ENCODE data around the gene HNRNPH3.

The HNRNPH3 gene

GRCh38 chr10:68345621-68346020 is 13.8 kb downstream of the HNRNPH3 start:
- no peaks in the 10 kb centered on the region for H3K4me1 ChIP-seq (ENCODE audit: control insufficient read depth, insufficient read depth, low read length, poor library complexity, severe bottlenecking)
- H3K9me3 ChIP-seq (ENCODE audit: control insufficient read depth, low read length): no peaks in the 10 kb centered on the region
- no peak overlapping the region for H3K4me3 ChIP-seq (ENCODE audit: insufficient read depth, low read depth, low read length, poor library complexity, severe bottlenecking)
- H3K36me3 ChIP-seq (ENCODE audit: control insufficient read depth, insufficient read depth, low read length): peaks cover 54% of the 10 kb centered on the region
- no peak for DNase-seq
- no peak overlapping the region for H3K27ac ChIP-seq (ENCODE audit: insufficient read depth, low read length, poor library complexity, severe bottlenecking)
- no peaks in the 10 kb centered on the region for H3K27me3 ChIP-seq (replicated peaks; ENCODE audit: control insufficient read depth, insufficient read depth, low read length, poor library complexity, severe bottlenecking)

- no peaks in the 10 kb centered on the region for H3K9me3 ChIP-seq (ENCODE audit: control insufficient read depth, low read length)
- H3K4me3 ChIP-seq (ENCODE audit: insufficient read depth, low read depth, low read length, poor library complexity, severe bottlenecking): no peak overlapping the region
- no peak overlapping the region for H3K27ac ChIP-seq (ENCODE audit: insufficient read depth, low read length, poor library complexity, severe bottlenecking)
- no peak for DNase-seq
- no peaks in the 10 kb centered on the region for H3K4me1 ChIP-seq (ENCODE audit: control insufficient read depth, insufficient read depth, low read length, poor library complexity, severe bottlenecking)
- peaks cover 43% of the 10 kb centered on the region for H3K36me3 ChIP-seq (ENCODE audit: control insufficient read depth, insufficient read depth, low read length)
- no peaks in the 10 kb centered on the region for H3K27me3 ChIP-seq (replicated peaks; ENCODE audit: control insufficient read depth, insufficient read depth, low read length, poor library complexity, severe bottlenecking)
Measured at GRCh38 chr10:68346774-68347173, 14.9 kb downstream of the HNRNPH3 start.

GRCh38 chr10:68348265-68348741 is 16.4 kb downstream of the HNRNPH3 start:
- Histone ChIP-seq H3K27me3 (replicated peaks; ENCODE audit: control insufficient read depth, insufficient read depth, low read length, poor library complexity, severe bottlenecking) (no peaks in the 10 kb centered on the region), H3K36me3 (ENCODE audit: control insufficient read depth, insufficient read depth, low read length) (peaks cover 34% of the 10 kb centered on the region), H3K4me3 (ENCODE audit: insufficient read depth, low read depth, low read length, poor library complexity, severe bottlenecking) (no peak overlapping the region), H3K9me3 (ENCODE audit: control insufficient read depth, low read length) (no peaks in the 10 kb centered on the region), H3K27ac (ENCODE audit: insufficient read depth, low read length, poor library complexity, severe bottlenecking) (no peak overlapping the region), H3K4me1 (ENCODE audit: control insufficient read depth, insufficient read depth, low read length, poor library complexity, severe bottlenecking) (no peaks in the 10 kb centered on the region)
- peak in 2 of 3 donors; percentile 8 to 32 for DNase-seq

DNA sequence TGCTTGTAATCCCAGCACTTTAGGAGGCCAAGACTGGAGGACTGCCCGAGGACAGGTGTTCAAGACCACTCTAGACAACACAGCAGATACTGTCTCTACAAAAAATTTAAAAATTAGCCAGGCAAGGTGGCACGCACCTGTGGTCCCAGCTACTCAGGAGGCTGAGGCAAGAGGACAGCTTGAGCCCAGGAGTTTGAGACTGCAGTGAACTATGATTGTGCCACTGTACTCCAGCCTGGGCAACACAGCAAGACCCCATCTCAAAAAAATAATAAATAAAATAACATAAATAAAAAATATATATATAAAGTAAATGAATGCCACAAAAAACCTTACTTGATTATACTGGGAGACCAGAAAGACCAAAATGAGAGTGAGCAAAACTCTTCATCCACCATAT is 21.7 kb downstream of the HNRNPH3 start:
- H3K4me1 ChIP-seq (ENCODE audit: control insufficient read depth, insufficient read depth, low read length, poor library complexity, severe bottlenecking): no peaks in the 10 kb centered on the region
- no peak for DNase-seq
- H3K27me3 ChIP-seq (replicated peaks; ENCODE audit: control insufficient read depth, insufficient read depth, low read length, poor library complexity, severe bottlenecking): no peaks in the 10 kb centered on the region
- no peak overlapping the region for H3K27ac ChIP-seq (ENCODE audit: insufficient read depth, low read length, poor library complexity, severe bottlenecking)
- H3K9me3 ChIP-seq (ENCODE audit: control insufficient read depth, low read length): no peaks in the 10 kb centered on the region
- H3K4me3 ChIP-seq (ENCODE audit: insufficient read depth, low read depth, low read length, poor library complexity, severe bottlenecking): no peak overlapping the region
- peaks cover 6% of the 10 kb centered on the region for H3K36me3 ChIP-seq (ENCODE audit: control insufficient read depth, insufficient read depth, low read length)

DNA sequence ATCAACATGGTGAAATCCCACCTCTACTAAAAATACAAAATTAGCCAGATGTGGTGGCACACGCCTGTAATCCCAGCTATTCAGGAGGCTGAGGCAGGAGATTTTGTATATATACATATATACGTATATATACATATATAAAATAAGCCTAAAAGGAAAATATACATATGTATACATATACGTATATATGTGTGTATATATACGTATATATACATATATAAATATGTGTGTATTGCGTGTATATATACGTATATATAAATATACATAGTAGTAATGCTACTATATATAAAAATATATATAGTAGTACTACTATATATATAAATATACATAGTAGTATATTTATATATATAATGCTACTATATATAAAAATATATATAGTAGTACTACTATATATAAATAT is 27.3 kb downstream of the HNRNPH3 start:
- H3K4me1 ChIP-seq (ENCODE audit: control insufficient read depth, insufficient read depth, low read length, poor library complexity, severe bottlenecking): no peaks in the 10 kb centered on the region
- no peaks in the 10 kb centered on the region for H3K27me3 ChIP-seq (replicated peaks; ENCODE audit: control insufficient read depth, insufficient read depth, low read length, poor library complexity, severe bottlenecking)
- H3K27ac ChIP-seq (ENCODE audit: insufficient read depth, low read length, poor library complexity, severe bottlenecking): no peak overlapping the region
- DNase-seq: no peak
- peaks cover 4% of the 10 kb centered on the region for H3K36me3 ChIP-seq (ENCODE audit: control insufficient read depth, insufficient read depth, low read length)
- H3K9me3 ChIP-seq (ENCODE audit: control insufficient read depth, low read length): no peaks in the 10 kb centered on the region
- no peak overlapping the region for H3K4me3 ChIP-seq (ENCODE audit: insufficient read depth, low read depth, low read length, poor library complexity, severe bottlenecking)

- peaks cover 4% of the 10 kb centered on the region for H3K36me3 ChIP-seq (ENCODE audit: control insufficient read depth, insufficient read depth, low read length)
- no peak overlapping the region for H3K27ac ChIP-seq (ENCODE audit: insufficient read depth, low read length, poor library complexity, severe bottlenecking)
- no peaks in the 10 kb centered on the region for H3K27me3 ChIP-seq (replicated peaks; ENCODE audit: control insufficient read depth, insufficient read depth, low read length, poor library complexity, severe bottlenecking)
Measured at GRCh38 chr10:68362590-68362989, 30.7 kb downstream of the HNRNPH3 start.

DNA sequence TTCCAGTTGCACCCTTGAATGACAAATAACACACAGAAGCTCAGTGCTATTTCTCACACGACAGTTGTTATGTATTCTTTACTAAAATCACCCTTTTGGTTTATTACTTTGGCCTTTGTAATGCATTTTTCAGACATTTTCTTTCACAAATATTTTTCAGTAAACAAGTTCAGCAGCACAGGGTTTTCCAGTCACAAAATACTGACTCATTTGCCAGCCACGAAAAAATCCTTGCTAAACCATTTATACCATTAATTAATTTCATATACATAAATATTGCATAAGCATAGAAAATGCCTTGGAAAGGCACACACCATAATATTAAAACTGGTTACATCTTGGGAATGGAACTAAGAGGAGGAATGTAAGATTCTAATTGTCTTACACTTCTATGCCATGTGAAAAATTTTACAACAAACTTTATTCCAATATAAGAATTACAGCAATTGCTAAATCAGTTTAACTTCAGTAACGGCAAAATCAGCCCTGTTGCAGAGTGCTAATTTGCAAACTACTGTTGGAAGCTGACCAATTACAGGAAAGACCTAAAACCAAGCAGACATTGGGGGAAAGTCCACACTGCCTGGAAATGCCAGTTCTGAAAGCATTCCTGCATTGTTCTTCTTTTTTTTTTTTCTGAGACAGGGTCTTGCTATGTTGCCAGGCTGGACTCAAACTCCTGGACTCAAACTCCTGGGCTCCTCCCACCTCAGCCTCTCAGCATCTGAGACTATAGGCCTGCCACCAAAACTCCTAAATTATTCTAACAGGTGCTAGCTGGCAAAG is 32.4 kb downstream of the HNRNPH3 start:
- Histone ChIP-seq H3K9me3 (ENCODE audit: control insufficient read depth, low read length) (no peaks in the 10 kb centered on the region), H3K36me3 (ENCODE audit: control insufficient read depth, insufficient read depth, low read length) (peaks cover 4% of the 10 kb centered on the region), H3K27me3 (replicated peaks; ENCODE audit: control insufficient read depth, insufficient read depth, low read length, poor library complexity, severe bottlenecking) (no peaks in the 10 kb centered on the region), H3K4me1 (ENCODE audit: control insufficient read depth, insufficient read depth, low read length, poor library complexity, severe bottlenecking) (no peaks in the 10 kb centered on the region), H3K27ac (ENCODE audit: insufficient read depth, low read length, poor library complexity, severe bottlenecking) (no peak overlapping the region), H3K4me3 (ENCODE audit: insufficient read depth, low read depth, low read length, poor library complexity, severe bottlenecking) (no peak overlapping the region)
- no peak for DNase-seq

More at GRCh38 chr10:68362590-68362989, 30.7 kb downstream of the HNRNPH3 start:
- no peak overlapping the region for H3K4me3 ChIP-seq (ENCODE audit: insufficient read depth, low read depth, low read length, poor library complexity, severe bottlenecking)
- H3K4me1 ChIP-seq (ENCODE audit: control insufficient read depth, insufficient read depth, low read length, poor library complexity, severe bottlenecking): no peaks in the 10 kb centered on the region
- DNase-seq: no peak
- H3K9me3 ChIP-seq (ENCODE audit: control insufficient read depth, low read length): no peaks in the 10 kb centered on the region

GRCh38 chr10:68365611-68366010 is 33.7 kb downstream of the HNRNPH3 start:
- no peaks in the 10 kb centered on the region for H3K27me3 ChIP-seq (replicated peaks; ENCODE audit: control insufficient read depth, insufficient read depth, low read length, poor library complexity, severe bottlenecking)

GRCh38 chr10:68366600-68366999 is 34.7 kb downstream of the HNRNPH3 start:
- no peaks in the 10 kb centered on the region for H3K4me1 ChIP-seq (ENCODE audit: control insufficient read depth, insufficient read depth, low read length, poor library complexity, severe bottlenecking)
- H3K9me3 ChIP-seq (ENCODE audit: control insufficient read depth, low read length): no peaks in the 10 kb centered on the region
- no peak overlapping the region for H3K4me3 ChIP-seq (ENCODE audit: insufficient read depth, low read depth, low read length, poor library complexity, severe bottlenecking)
- H3K36me3 ChIP-seq (ENCODE audit: control insufficient read depth, insufficient read depth, low read length): peaks cover 5% of the 10 kb centered on the region
- H3K27me3 ChIP-seq (replicated peaks; ENCODE audit: control insufficient read depth, insufficient read depth, low read length, poor library complexity, severe bottlenecking): no peaks in the 10 kb centered on the region
- no peak for DNase-seq
- no peak overlapping the region for H3K27ac ChIP-seq (ENCODE audit: insufficient read depth, low read length, poor library complexity, severe bottlenecking)

More at GRCh38 chr10:68365611-68366010, 33.7 kb downstream of the HNRNPH3 start:
- no peak overlapping the region for H3K4me3 ChIP-seq (ENCODE audit: insufficient read depth, low read depth, low read length, poor library complexity, severe bottlenecking)
- H3K36me3 ChIP-seq (ENCODE audit: control insufficient read depth, insufficient read depth, low read length): peaks cover 4% of the 10 kb centered on the region
- H3K4me1 ChIP-seq (ENCODE audit: control insufficient read depth, insufficient read depth, low read length, poor library complexity, severe bottlenecking): no peaks in the 10 kb centered on the region
- no peak for DNase-seq
- H3K27ac ChIP-seq (ENCODE audit: insufficient read depth, low read length, poor library complexity, severe bottlenecking): no peak overlapping the region
- no peaks in the 10 kb centered on the region for H3K9me3 ChIP-seq (ENCODE audit: control insufficient read depth, low read length)

DNA sequence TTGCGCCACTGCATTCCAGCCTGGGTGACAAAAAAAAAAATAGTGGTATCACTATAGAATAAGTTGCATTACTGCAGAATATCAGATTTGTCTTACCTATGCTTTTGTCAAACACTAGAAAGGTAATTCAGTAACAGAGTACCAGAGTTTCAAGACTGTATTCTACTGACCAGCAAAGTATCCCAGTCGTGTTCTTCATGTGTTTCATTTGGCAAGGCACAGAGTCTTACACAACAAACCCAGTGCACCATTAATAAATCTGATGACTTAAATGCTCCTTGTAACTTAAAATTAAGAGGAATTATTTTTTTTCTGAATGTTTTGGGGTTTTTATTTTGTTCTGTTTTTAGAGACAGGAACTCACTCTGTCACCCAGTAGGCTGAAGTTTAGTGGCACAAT is 35.3 kb downstream of the HNRNPH3 start:
- Histone ChIP-seq H3K9me3 (ENCODE audit: control insufficient read depth, low read length) (no peaks in the 10 kb centered on the region), H3K27ac (ENCODE audit: insufficient read depth, low read length, poor library complexity, severe bottlenecking) (no peak overlapping the region), H3K4me1 (ENCODE audit: control insufficient read depth, insufficient read depth, low read length, poor library complexity, severe bottlenecking) (no peaks in the 10 kb centered on the region), H3K27me3 (replicated peaks; ENCODE audit: control insufficient read depth, insufficient read depth, low read length, poor library complexity, severe bottlenecking) (no peaks in the 10 kb centered on the region), H3K4me3 (ENCODE audit: insufficient read depth, low read depth, low read length, poor library complexity, severe bottlenecking) (no peak overlapping the region), H3K36me3 (ENCODE audit: control insufficient read depth, insufficient read depth, low read length) (peaks cover 10% of the 10 kb centered on the region)
- no peak for DNase-seq

Data from effector memory CD4-positive, alpha-beta T cell (primary cell).